ENCODE measurements around the gene HSPB1. TPM values are rescaled to one million over a fixed set of nuclear protein-coding genes. Genes with fewer than 3 reads are reported as not detected.
A peak's percentile ranks its signal among the peaks of the same experiment; 100 is the strongest.
"Not testable (repeated sequence)": the region's sequence is repeated elsewhere in the genome, so short reads cannot be mapped to it uniquely, and the experiment has no call there.

The HSPB1 gene
- total and polyA plus RNA-seq, 12 donors = 1,266 to 6,886 (median 2,108) TPM

GRCh38 chr7:76303202-76304147, 1.0 kb downstream of the HSPB1 start:
- Histone ChIP-seq H3K9me3 (no peaks in the 10 kb centered on the region), H3K27me3 (peaks cover 0 to 7% (median 0%) of the 10 kb centered on the region in 7 donors), H3K36me3 (peaks cover 0 to 14% (median 9%) of the 10 kb centered on the region in 9 donors), H3K4me1 (peaks cover 10 to 50% (median 35%) of the 10 kb centered on the region in 9 donors), H3K27ac (peak overlapping the region; percentile 93 to 100 (median 100)), H3K4me3 (peak overlapping the region; percentile 72 to 100 (median 98))
- TF ChIP-seq CTCF (IDR thresholded peaks at IDR 0.05) = no peak
- WGBS, 2 donors = 1 to 3% methylated on average over 54 to 56 of the region's 56 CpGs
- peak; percentile 44 to 76 (median 64) for ATAC-seq
- peak; percentile 89 to 90 for DNase-seq
- intact Hi-C loops (cut with DNase I) = no loop called here

GRCh38 chr7:76304888-76305375, 2.5 kb downstream of the HSPB1 start:
- H3K4me1 ChIP-seq = peaks cover 10 to 50% (median 35%) of the 10 kb centered on the region in 9 donors
- peaks cover 0 to 14% (median 9%) of the 10 kb centered on the region in 9 donors for H3K36me3 ChIP-seq
- WGBS, 2 donors = 40 to 44% methylated on average over 10 of the region's 10 CpGs
- peak; percentile 78 to 86 for DNase-seq
- H3K27me3 ChIP-seq = peaks cover 0 to 7% (median 0%) of the 10 kb centered on the region in 7 donors
- H3K27ac ChIP-seq = peak overlapping the region; percentile 93 to 100 (median 100)
- H3K9me3 ChIP-seq = no peaks in the 10 kb centered on the region
- H3K4me3 ChIP-seq = peak overlapping the region in 5 of 10 donors; percentile 94 to 100 (median 99)
- no peak for TF ChIP-seq CTCF (IDR thresholded peaks at IDR 0.05)
- intact Hi-C loops (cut with DNase I) = no loop called here
- peak; percentile 19 to 75 (median 45) for ATAC-seq

- DNase-seq; intact Hi-C loops (cut with DNase I); H3K27ac ChIP-seq; H3K4me3 ChIP-seq; ATAC-seq; H3K27me3 ChIP-seq; H3K9me3 ChIP-seq: not testable (repeated sequence)
- Histone ChIP-seq H3K36me3 (peaks cover 0 to 12% (median 7%) of the 10 kb centered on the region in 9 donors), H3K4me1 (peaks cover 14 to 52% (median 39%) of the 10 kb centered on the region in 9 donors)
- 94 to 96% methylated on average over 12 of the region's 12 CpGs for WGBS, 2 donors
These were observed 6.4 kb downstream of the HSPB1 start for GRCh38 chr7:76308874-76309273.

GRCh38 chr7:76309341-76310101, 7.0 kb downstream of the HSPB1 start:
- H3K36me3 ChIP-seq, ATAC-seq, H3K4me3 ChIP-seq, H3K9me3 ChIP-seq, DNase-seq, H3K27me3 ChIP-seq: not testable (repeated sequence)
- 95 to 97% methylated on average over 50 of the region's 50 CpGs for WGBS, 2 donors
- Histone ChIP-seq H3K27ac (peak overlapping the region in 1 of 10 donors; percentile 67), H3K4me1 (peaks cover 10 to 51% (median 33%) of the 10 kb centered on the region in 9 donors)
- intact Hi-C loops (cut with DNase I) = loop anchor here in 4 of 10 donors (2.0 to 10.0 kb wide), 3 partner anchors 132 to 135 kb away; no protein-coding TSS in a partner anchor
